Activated naive CD8-positive, alpha-beta T cell treated with anti-CD3 and anti-CD28 coated beads, Interleukin-2, amount 50 U/mL, for 24 hours (primary cell): ENCODE data around the gene PLEKHA7.

Experiments used
- ATAC-seq: fragments of 150-1000 bp; cut with Tn5 transposase; one replicate; pipeline ENCODE4 v1.10.0; 2021
- DNase-seq: peaks from one replicate; pipeline ENCODE4 v3.0.0; 2021
- H3K27ac Mint-ChIP-seq: one replicate; pipeline ENCODE4 v1.8.0; 2021; ENCODE audit warnings: mild to moderate bottlenecking, mixed read lengths
- H3K27me3 Mint-ChIP-seq: one replicate; pipeline ENCODE4 v1.8.0; 2021; ENCODE audit warnings: mixed read lengths
- H3K36me3 Mint-ChIP-seq: one replicate; pipeline ENCODE4 v1.8.0; 2021; ENCODE audit warnings: low read depth, mixed read lengths
- H3K4me1 Mint-ChIP-seq: one replicate; pipeline ENCODE4 v1.8.0; 2021; ENCODE audit warnings: mixed read lengths
- H3K4me3 Mint-ChIP-seq: one replicate; pipeline ENCODE4 v1.8.0; 2021; ENCODE audit warnings: mild to moderate bottlenecking, moderate library complexity, mixed read lengths
- H3K9me3 Mint-ChIP-seq: one replicate; pipeline ENCODE4 v1.8.0; 2021; ENCODE audit warnings: mixed read lengths

Gene PLEKHA7

GRCh38 chr11:16840951-16841350 is 173.3 kb downstream of the PLEKHA7 start:
- no peaks in the 10 kb centered on the region for H3K27me3 Mint-ChIP-seq
- H3K27ac Mint-ChIP-seq = no peak overlapping the region
- no peak for ATAC-seq
- no peak overlapping the region for H3K4me3 Mint-ChIP-seq
- peaks cover 3% of the 10 kb centered on the region for H3K36me3 Mint-ChIP-seq
- H3K9me3 Mint-ChIP-seq = no peaks in the 10 kb centered on the region
- DNase-seq = no peak
- H3K4me1 Mint-ChIP-seq = no peaks in the 10 kb centered on the region

GRCh38 chr11:16839821-16840220 is 174.4 kb downstream of the PLEKHA7 start:
- Mint-ChIP-seq H3K27ac (no peak overlapping the region), H3K9me3 (no peaks in the 10 kb centered on the region), H3K4me3 (no peak overlapping the region), H3K36me3 (no peaks in the 10 kb centered on the region), H3K27me3 (no peaks in the 10 kb centered on the region), H3K4me1 (no peaks in the 10 kb centered on the region)
- ATAC-seq (peak; percentile 61), DNase-seq (no peak)

GRCh38 chr11:16834384-16834783 is 179.8 kb downstream of the PLEKHA7 start:
- ATAC-seq = peak; percentile 61
- H3K27ac Mint-ChIP-seq = no peak overlapping the region

GRCh38 chr11:16833026-16833425 is 181.2 kb downstream of the PLEKHA7 start:
- Mint-ChIP-seq H3K4me3 (no peak overlapping the region), H3K4me1 (peaks cover 6% of the 10 kb centered on the region), H3K27me3 (peaks cover 3% of the 10 kb centered on the region), H3K9me3 (no peaks in the 10 kb centered on the region), H3K36me3 (no peaks in the 10 kb centered on the region), H3K27ac (no peak overlapping the region)
- ATAC-seq (no peak), DNase-seq (no peak)

More at GRCh38 chr11:16834384-16834783, 179.8 kb downstream of the PLEKHA7 start:
- H3K4me1 Mint-ChIP-seq = peaks cover 6% of the 10 kb centered on the region
- no peaks in the 10 kb centered on the region for H3K36me3 Mint-ChIP-seq
- H3K9me3 Mint-ChIP-seq = no peaks in the 10 kb centered on the region
- no peak for DNase-seq
- H3K4me3 Mint-ChIP-seq = no peak overlapping the region
- peaks cover 3% of the 10 kb centered on the region for H3K27me3 Mint-ChIP-seq

GRCh38 chr11:16832193-16832539 is 182.0 kb downstream of the PLEKHA7 start:
- no peak for DNase-seq
- no peak overlapping the region for H3K27ac Mint-ChIP-seq
- H3K4me1 Mint-ChIP-seq = peaks cover 6% of the 10 kb centered on the region
- H3K4me3 Mint-ChIP-seq = no peak overlapping the region
- H3K9me3 Mint-ChIP-seq = no peaks in the 10 kb centered on the region
- ATAC-seq = no peak
- H3K36me3 Mint-ChIP-seq = no peaks in the 10 kb centered on the region
- H3K27me3 Mint-ChIP-seq = peaks cover 3% of the 10 kb centered on the region

- no peak for ATAC-seq
- no peaks in the 10 kb centered on the region for H3K9me3 Mint-ChIP-seq
- H3K27me3 Mint-ChIP-seq = peaks cover 3% of the 10 kb centered on the region
- peaks cover 6% of the 10 kb centered on the region for H3K4me1 Mint-ChIP-seq
- no peak overlapping the region for H3K27ac Mint-ChIP-seq
- no peak overlapping the region for H3K4me3 Mint-ChIP-seq
- no peaks in the 10 kb centered on the region for H3K36me3 Mint-ChIP-seq
- DNase-seq = no peak
These were observed 182.7 kb downstream of the PLEKHA7 start for GRCh38 chr11:16831316-16832192.

GRCh38 chr11:16827139-16827538 is 187.1 kb downstream of the PLEKHA7 start:
- DNase-seq (no peak), ATAC-seq (peak; percentile 50)
- Mint-ChIP-seq H3K27me3 (peaks cover 3% of the 10 kb centered on the region), H3K9me3 (no peaks in the 10 kb centered on the region), H3K4me3 (no peak overlapping the region), H3K27ac (no peak overlapping the region), H3K36me3 (no peaks in the 10 kb centered on the region), H3K4me1 (no peaks in the 10 kb centered on the region)

GRCh38 chr11:16825968-16826367 is 188.2 kb downstream of the PLEKHA7 start:
- H3K27ac Mint-ChIP-seq = no peak overlapping the region
- ATAC-seq = no peak
- no peak for DNase-seq
- no peaks in the 10 kb centered on the region for H3K36me3 Mint-ChIP-seq
- no peaks in the 10 kb centered on the region for H3K27me3 Mint-ChIP-seq
- no peak overlapping the region for H3K4me3 Mint-ChIP-seq
- peaks cover 6% of the 10 kb centered on the region for H3K4me1 Mint-ChIP-seq
- H3K9me3 Mint-ChIP-seq = no peaks in the 10 kb centered on the region

- Mint-ChIP-seq H3K4me1 (peaks cover 15% of the 10 kb centered on the region), H3K9me3 (no peaks in the 10 kb centered on the region), H3K36me3 (no peaks in the 10 kb centered on the region), H3K4me3 (no peak overlapping the region), H3K27me3 (no peaks in the 10 kb centered on the region), H3K27ac (no peak overlapping the region)
- DNase-seq (no peak), ATAC-seq (no peak)
These were observed 189.1 kb downstream of the PLEKHA7 start for GRCh38 chr11:16825101-16825500.

- H3K36me3 Mint-ChIP-seq = no peaks in the 10 kb centered on the region
- DNase-seq = peak; percentile 78
These were observed 193.7 kb downstream of the PLEKHA7 start for GRCh38 chr11:16820324-16821092.

GRCh38 chr11:16818284-16818683 is 195.9 kb downstream of the PLEKHA7 start:
- Mint-ChIP-seq H3K9me3 (no peaks in the 10 kb centered on the region), H3K36me3 (no peaks in the 10 kb centered on the region), H3K27me3 (no peaks in the 10 kb centered on the region), H3K4me3 (no peak overlapping the region), H3K27ac (no peak overlapping the region), H3K4me1 (peaks cover 15% of the 10 kb centered on the region)
- DNase-seq = no peak
- no peak for ATAC-seq

More at GRCh38 chr11:16820324-16821092, 193.7 kb downstream of the PLEKHA7 start:
- ATAC-seq = peak; percentile 73
- H3K4me1 Mint-ChIP-seq = peaks cover 15% of the 10 kb centered on the region
- no peaks in the 10 kb centered on the region for H3K27me3 Mint-ChIP-seq
- H3K27ac Mint-ChIP-seq = no peak overlapping the region
- no peak overlapping the region for H3K4me3 Mint-ChIP-seq
- no peaks in the 10 kb centered on the region for H3K9me3 Mint-ChIP-seq

- H3K27me3 Mint-ChIP-seq = no peaks in the 10 kb centered on the region
- H3K9me3 Mint-ChIP-seq = no peaks in the 10 kb centered on the region
- no peaks in the 10 kb centered on the region for H3K36me3 Mint-ChIP-seq
- ATAC-seq = no peak
- no peak overlapping the region for H3K4me3 Mint-ChIP-seq
- H3K27ac Mint-ChIP-seq = no peak overlapping the region
- DNase-seq = no peak
- peaks cover 18% of the 10 kb centered on the region for H3K4me1 Mint-ChIP-seq
These were observed 196.9 kb downstream of the PLEKHA7 start for GRCh38 chr11:16817351-16817750.

- DNase-seq (no peak), ATAC-seq (no peak)
- H3K36me3 Mint-ChIP-seq = no peaks in the 10 kb centered on the region
- no peak overlapping the region for H3K27ac Mint-ChIP-seq
- H3K4me3 Mint-ChIP-seq = no peak overlapping the region
- no peaks in the 10 kb centered on the region for H3K27me3 Mint-ChIP-seq
- peaks cover 18% of the 10 kb centered on the region for H3K4me1 Mint-ChIP-seq
- H3K9me3 Mint-ChIP-seq = no peaks in the 10 kb centered on the region
These were observed 197.6 kb downstream of the PLEKHA7 start for GRCh38 chr11:16816358-16817270.

- H3K4me1 Mint-ChIP-seq = peaks cover 4% of the 10 kb centered on the region
- no peaks in the 10 kb centered on the region for H3K36me3 Mint-ChIP-seq
- ATAC-seq (peak; percentile 12), DNase-seq (no peak)
- no peak overlapping the region for H3K27ac Mint-ChIP-seq
- no peak overlapping the region for H3K4me3 Mint-ChIP-seq
- H3K9me3 Mint-ChIP-seq = no peaks in the 10 kb centered on the region
- no peaks in the 10 kb centered on the region for H3K27me3 Mint-ChIP-seq
These were observed 199.0 kb downstream of the PLEKHA7 start for GRCh38 chr11:16815047-16815767.
